Vagina (tissue), 2 donors: ENCODE data around the gene ROR1.

ENCODE experiments used
- CTCF ChIP-seq, 3 experiments: fragments of 450-650 bp in 2 of 3; fragments of 200-600 bp in 1 of 3; sonication (generic) in 1 of 3; IDR thresholded peaks; one replicate each; pipeline ENCODE4 v1.5.1; 2017 to 2019; ENCODE audit warnings: antibody characterized with exemption in 3 of 3, mild to moderate bottlenecking in 2 of 3, moderate library complexity in 2 of 3
- POLR2AphosphoS5 ChIP-seq, 2 donors: sonication (generic); formaldehyde crosslinking; IDR thresholded peaks; one replicate each; pipeline ENCODE4 v1.9.0; 2017; ENCODE audit warnings: antibody characterized with exemption in 2 of 2, mild to moderate bottlenecking in 2 of 2, low read depth in 1 of 2; ENCODE audit not compliant: insufficient read depth in 1 of 2

- TF ChIP-seq CTCF (IDR thresholded peaks at IDR 0.05) (no peak), POLR2AphosphoS5 (IDR thresholded peaks at IDR 0.05; ENCODE audit: insufficient read depth in 1 of 2, low read depth in 1 of 2) (no peak)
Measured at GRCh38 chr1:63877021-63877767, 103.4 kb downstream of the ROR1 start.
